ENCODE measurements around the gene EPS8L3.

Gene EPS8L3

DNA sequence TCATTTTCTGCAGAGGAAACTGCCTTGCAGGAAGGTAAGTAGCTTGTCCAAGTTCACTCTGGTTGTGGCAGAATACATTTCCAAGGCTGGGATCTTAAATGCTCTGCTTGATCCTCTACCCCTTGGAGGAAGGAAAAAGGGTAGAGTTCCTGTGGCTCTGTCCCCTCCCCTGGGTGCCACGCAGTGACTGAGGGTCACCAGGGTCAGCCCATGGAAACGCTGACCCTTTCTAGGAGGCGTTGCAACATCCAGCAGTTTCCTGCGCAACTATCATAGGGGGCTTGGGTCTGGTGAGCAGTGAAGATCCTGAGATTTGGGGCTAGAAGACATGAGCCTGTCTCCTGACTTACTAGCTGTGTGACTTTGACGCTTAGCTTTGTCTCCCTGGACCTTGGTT is 29.4 kb upstream of the EPS8L3 start:
- no peak for DNase-seq

- no peak for DNase-seq
Measured at GRCh38 chr1:109792056-109792831, 28.5 kb upstream of the EPS8L3 start.

DNA sequence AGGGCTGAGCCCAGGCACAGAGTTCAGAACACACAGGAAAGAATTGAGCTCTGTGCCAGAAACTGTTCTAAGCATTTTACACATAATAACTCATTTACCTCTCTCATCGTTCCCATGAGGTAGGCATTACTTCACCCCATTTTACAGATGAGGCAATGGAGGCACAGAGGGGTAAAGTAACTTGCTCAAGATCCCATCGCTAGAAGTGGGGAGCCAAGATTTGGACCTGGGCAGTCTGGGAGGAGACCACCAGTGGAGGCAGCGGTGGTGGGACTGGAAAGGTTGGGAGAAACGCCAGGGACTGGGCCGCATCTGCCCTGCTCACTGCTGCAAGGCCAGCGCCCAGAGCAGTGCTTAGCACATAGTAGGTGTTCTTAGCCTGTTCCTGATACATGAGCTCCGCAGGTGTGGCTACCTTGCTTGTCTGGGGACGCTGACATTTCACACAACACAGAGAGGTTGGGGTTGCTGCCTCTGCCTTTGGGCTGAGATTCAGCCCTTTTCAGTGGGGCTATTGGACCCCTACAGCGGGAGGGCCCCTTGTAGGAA is 27.8 kb upstream of the EPS8L3 start:
- DNase-seq = no peak

- no peak for DNase-seq
Measured at GRCh38 chr1:109790735-109791494, 27.2 kb upstream of the EPS8L3 start.

- no peak for DNase-seq
Measured at GRCh38 chr1:109790329-109790728, 26.6 kb upstream of the EPS8L3 start.

DNA sequence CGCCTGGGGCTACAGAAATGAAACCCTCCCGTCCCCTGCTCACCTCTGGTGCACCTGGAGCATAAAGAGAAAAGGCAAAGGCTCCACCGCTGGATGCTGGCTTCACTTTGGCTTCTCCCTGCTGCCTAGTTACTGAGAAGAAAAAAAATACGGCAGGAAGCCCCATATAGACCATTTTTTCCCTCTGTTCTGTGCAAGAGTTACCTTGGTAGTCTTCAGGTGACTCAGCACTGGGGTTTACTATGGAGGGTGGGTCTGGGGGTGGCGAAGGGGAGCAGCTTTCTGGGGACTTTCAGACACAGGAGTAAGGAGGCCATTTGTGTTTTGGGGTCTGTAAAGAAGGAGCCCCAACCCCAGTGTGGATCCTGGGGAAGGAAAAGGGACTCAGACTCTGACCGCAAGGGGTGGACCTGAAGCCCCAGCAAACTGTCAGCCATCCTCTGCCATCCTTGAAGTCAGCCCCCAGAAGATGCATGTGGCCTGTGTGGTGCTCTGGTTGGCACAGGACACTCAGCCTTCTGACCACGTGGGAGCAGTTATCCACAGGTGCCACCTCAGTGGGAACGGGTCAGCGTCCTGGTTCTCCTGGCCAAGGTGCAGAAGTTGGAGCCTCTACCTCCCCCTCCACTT is 25.9 kb upstream of the EPS8L3 start:
- no peak for DNase-seq

- DNase-seq = no peak
Measured at GRCh38 chr1:109788695-109789521, 25.2 kb upstream of the EPS8L3 start.

DNA sequence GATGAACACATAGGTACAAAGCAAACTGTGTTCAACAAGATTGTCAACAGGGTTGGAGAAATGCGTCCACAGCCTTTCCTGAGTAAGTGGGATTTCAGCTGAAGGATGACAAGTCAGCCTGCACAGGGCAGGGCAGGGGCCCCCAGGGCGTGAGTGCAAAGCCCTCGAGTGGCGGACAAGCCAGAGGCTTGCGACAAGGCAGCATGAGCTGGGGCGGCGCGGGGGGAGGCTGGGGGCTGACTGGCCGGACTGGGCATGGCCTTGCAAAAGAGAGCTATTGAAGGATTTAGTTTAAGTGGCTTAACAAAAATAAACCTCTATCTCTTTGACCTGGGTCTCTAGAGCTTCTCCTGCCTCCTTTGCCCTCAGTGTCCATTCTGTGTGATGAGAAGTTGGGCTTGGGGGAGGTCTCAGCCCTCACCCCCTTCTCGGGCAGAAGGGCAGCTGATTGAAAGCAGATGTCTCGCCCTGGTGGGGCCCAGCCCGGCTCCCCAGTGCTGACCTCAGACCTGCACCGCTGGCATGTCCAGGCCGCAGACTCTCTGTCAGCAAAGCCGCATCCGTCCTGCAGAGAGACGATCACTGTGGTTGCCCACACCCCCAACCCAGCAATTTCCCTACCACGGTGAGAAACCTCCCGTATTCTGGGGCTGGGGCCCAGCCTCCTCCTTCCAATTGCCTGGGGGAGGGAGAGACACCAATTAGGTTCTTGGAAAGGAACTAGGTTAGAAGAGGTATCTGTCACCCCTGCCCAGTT is 24.3 kb upstream of the EPS8L3 start:
- DNase-seq = no peak

GRCh38 chr1:109787211-109787844 is 23.6 kb upstream of the EPS8L3 start:
- no peak for DNase-seq

DNA sequence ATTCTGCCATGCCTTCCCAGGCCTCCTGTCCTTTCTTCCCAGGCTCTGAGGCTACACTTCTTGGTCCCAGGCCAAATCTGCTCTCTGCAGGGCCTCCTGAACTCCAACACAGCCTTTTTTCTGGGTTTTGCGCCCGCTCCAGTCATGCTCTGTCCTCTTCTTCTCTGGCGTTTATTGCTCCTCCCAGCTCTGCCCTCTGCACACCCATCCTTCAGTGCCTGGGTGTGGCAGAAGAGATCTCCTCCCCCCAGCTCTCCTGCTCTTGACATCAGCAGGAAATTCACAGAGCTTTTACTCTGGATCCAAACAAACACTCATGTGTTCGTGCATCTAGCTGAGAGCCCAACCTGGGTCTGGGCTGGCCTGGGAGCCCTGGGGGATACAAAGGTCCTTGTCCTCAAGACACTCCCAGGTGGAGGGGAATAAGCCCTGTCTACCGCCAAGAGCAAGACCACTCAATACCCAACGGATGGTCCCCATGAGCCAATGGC is 22.9 kb upstream of the EPS8L3 start:
- no peak for DNase-seq

DNA sequence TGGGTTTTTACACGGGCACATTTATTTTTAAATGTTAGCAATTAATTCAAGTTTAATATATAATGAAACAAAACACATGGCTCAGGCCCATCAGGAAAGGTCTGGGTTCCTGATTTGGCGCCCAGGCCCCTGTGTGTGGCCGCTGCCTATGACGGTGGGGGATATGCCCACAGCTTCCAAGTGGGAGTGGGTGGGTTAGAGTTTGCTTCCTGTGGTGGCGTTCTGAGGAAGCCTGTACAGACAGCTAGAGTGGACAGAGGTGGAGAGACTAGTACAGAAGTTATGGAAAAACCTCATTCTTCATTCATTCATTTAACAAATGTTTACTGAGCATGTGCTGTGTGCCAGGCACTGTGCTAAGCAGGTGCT is 22.4 kb upstream of the EPS8L3 start:
- no peak for DNase-seq

- no peak for DNase-seq
Measured at GRCh38 chr1:109785446-109786111, 21.9 kb upstream of the EPS8L3 start.

DNA sequence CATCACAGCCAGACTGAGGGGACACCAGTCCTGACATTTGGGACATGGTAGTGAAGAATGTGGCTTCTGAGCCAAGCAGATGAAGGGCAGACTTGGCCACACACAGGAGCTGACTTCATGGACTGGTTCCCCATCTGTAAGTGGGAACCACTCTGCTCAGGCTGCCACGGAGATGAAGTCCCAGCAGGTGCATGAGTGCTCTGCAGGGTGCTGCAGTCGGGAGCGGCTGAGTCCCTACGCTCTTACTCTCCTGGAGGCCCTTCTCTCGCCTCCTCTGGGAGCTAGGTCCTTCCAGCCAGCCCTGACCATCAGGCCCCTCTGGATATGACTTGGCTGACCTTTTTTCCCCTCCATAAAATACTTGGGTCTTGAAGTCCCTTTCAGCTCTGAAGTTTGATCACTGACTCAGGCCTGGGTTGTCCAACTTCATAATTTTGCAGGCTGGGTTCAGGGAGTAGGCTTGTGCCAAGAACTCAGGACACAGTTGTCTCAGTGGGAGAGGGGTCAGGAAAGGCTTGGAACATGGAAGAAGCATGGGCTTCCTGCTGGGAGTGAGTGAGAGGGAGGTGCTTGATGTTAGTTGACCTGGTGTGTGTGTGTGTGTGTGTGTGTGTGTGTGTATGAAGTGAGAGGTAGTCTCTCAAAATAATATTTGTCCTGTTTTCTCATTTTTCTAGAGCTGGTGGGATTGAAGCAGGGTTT is 21.0 kb upstream of the EPS8L3 start:
- no peak for DNase-seq

DNA sequence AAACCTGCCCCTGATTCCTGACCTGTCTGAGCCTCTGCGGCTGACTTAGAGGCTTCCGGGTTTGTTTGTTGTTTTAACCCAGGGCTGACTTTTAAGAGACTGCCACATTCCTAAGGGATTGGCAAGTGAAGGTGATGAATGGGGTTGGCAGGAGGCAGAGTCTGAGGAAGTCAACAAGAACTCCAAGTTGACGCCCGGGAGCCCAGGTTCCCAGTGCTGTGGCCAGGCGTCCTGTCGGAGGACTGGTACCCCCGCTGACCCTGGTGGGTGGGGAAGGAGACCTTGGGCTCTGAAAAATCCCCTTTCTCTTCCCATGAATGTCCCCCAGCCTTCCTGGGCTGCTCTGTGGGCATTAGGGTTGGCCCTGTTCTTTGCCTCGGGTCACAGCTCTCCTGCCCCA is 19.7 kb upstream of the EPS8L3 start:
- no peak for DNase-seq

DNA sequence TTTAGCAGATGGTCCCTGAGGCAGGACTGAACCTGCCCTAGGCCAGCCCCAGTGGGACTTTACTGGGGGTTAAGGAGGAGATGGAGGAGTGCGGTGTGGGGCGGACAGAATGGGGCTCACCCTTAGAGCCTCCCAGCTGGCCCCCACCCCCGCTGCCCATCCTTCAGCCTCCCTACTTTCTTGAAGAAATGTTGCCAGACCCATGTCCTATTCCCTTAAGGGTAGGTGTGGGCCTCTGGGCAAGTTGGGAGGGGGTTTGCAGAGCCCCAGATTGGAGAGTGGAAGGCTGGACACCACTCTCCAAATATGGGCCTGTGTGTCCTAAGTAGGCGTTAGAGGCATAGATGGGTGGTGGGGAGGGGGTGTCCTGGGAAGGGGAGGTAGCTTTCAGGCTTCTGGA is 19.2 kb upstream of the EPS8L3 start:
- DNase-seq = no peak

DNA sequence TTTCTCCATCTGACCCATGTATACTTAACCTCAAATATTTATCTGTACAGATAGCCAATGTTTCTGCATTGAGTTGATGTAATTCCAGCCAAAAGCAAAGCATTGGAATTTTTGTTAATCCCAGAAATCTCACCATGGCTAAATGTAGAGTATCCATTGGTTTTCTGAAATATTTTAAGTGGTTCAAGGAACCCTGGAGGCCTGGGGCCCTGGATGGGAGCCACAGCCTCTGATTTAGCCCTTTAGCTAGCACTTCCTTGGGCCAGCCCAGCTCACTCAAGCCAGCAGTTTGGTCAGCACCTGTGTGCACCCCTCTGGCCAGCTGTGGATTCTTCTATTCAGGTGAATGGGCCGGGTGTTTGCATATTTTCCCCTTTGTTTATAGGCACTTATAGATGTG is 18.8 kb upstream of the EPS8L3 start:
- DNase-seq = no peak

DNA sequence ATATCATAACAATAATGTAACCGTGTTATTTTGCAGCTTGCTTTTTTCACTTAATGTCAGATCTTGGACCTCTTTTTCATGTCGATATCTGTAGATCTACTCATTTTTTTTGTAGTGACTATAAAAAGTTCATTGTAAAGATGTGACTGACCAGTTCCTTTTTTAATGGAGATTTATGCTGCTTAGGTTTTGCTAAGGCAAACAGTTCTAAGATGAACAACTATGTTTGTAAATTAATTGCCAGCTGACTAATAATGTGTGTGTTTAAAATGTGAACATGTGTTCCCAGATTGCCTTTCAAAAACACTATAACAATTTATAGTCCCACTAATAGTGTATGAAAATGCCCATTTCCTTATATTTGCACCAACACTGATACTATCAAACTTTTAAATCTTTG is 18.1 kb upstream of the EPS8L3 start:
- no peak for DNase-seq

GRCh38 chr1:109780982-109781381 is 17.3 kb upstream of the EPS8L3 start:
- DNase-seq = no peak

GRCh38 chr1:109777980-109778625 is 14.4 kb upstream of the EPS8L3 start:
- no peak for DNase-seq

DNA sequence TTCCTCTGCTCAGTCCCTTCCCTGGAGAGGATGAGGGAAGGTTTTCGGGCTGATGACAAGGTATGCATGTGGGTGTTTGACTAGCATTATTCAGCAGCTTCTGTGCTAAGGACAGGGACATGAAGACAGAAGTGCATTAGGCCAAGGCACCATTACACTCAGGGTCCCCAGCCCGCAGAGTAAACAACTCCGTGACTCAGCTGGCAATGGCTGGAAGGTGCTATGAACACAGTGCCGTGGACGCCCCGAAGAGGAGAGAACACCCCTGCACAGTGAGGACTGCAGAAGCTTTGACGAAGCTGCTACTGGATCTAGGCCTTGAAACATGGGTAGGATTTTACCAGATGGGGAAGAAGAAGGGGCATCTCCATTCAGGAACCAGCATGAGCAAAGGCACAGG is 13.7 kb upstream of the EPS8L3 start:
- DNase-seq = no peak

All from NCI-H1436 treated with DMSO at 0.1 percent for 48 hours (cell line).